Measurements from ENCODE around the gene MRM1.

MRM1 gene

GRCh38 chr17:36632916-36633771 is 31.8 kb downstream of the MRM1 start:
- no peak for DNase-seq

- no peak for DNase-seq
Observed at GRCh38 chr17:36640346-36640745, 39.0 kb downstream of the MRM1 start.

- no peak for DNase-seq
Observed at GRCh38 chr17:36640836-36641235, 39.5 kb downstream of the MRM1 start.

- no peak for DNase-seq
Observed at GRCh38 chr17:36641331-36641876, 40.0 kb downstream of the MRM1 start.

- no peak for DNase-seq
Observed at GRCh38 chr17:36641877-36642845, 40.8 kb downstream of the MRM1 start.

- DNase-seq, result no peak
Observed at GRCh38 chr17:36643086-36643685, 41.8 kb downstream of the MRM1 start.

- no peak for DNase-seq
Observed at GRCh38 chr17:36645422-36645821, 44.0 kb downstream of the MRM1 start.

GRCh38 chr17:36647636-36648035 is 46.3 kb downstream of the MRM1 start:
- no peak for DNase-seq

GRCh38 chr17:36650096-36650775 is 48.9 kb downstream of the MRM1 start:
- DNase-seq, result no peak

GRCh38 chr17:36653374-36653773 is 52.0 kb downstream of the MRM1 start:
- DNase-seq, result no peak

- DNase-seq, result no peak
Observed at GRCh38 chr17:36653856-36654255, 52.5 kb downstream of the MRM1 start.

GRCh38 chr17:36655726-36656125 is 54.3 kb downstream of the MRM1 start:
- DNase-seq, result no peak

- no peak for DNase-seq
Observed at GRCh38 chr17:36657390-36657762, 56.0 kb downstream of the MRM1 start.

- peak; percentile 11 for DNase-seq
Observed at GRCh38 chr17:36657763-36658490, 56.5 kb downstream of the MRM1 start.

Data from NCI-H1694 treated with DMSO at 0.1 percent for 48 hours (cell line).